Measurements from ENCODE around the gene SNX4. TPM values are rescaled to one million over a fixed set of nuclear protein-coding genes. Genes with fewer than 3 reads are reported as not detected.

SNX4 gene
- total and polyA plus RNA-seq, 2 of the 8 experiments (the other 6 are each of a cell fraction or from before 2014, with no cell fraction given), result 7.2 to 23.1 TPM

DNA sequence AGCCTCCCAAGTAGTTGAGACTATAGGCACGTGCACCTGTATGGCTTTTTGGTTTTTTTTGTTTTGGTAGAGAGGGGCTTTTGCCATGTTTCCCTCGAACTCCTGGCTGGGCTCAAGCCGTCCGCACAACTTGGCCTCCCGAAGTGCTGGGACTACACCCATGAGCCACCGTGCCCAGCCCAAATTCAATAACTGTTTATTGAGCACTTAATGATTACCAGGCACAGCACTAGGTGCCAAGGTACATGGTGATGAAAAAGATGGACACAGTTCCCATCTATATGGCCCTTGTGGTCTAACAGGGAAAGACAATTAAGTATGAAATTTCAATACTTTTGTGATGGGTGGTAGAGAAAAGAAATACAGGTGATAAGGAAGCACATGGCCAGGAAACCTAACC lies 109.1 kb downstream of the SNX4 start:
- H3K9me3 ChIP-seq (ENCODE audit: insufficient read depth in 2 of 2, low read depth in 1 of 2, low read length in 1 of 2), result no peaks in the 10 kb centered on the region
- H3K56ac ChIP-seq (replicated peaks; ENCODE audit: insufficient read length, low read depth, low read length), result no peak overlapping the region
- no peaks in the 10 kb centered on the region for H3K27me3 ChIP-seq (replicated peaks in 1 of 4; ENCODE audit: control insufficient read depth in 3 of 4, extremely low read depth in 1 of 4, insufficient read depth in 3 of 4, low read length in 3 of 4)
- POLR2A ChIA-PET (ENCODE audit: partially characterized antibody), result no interaction called here
- no peak overlapping the region for H2BK12ac ChIP-seq (ENCODE audit: low read depth, low read length)
- WGBS, 2 experiments (ENCODE audit: extremely low coverage in 1 of 2, insufficient coverage in 1 of 2, insufficient read length in 1 of 2, insufficient replicate concordance in 2 of 2, low coverage in 1 of 2, low lambda C conversion rate in 2 of 2, missing lambda C conversion rate in 1 of 2), result 94% methylated on average over 6 of the region's 6 CpGs; no CpG with 5 or more reads in 1 of the 2 experiments
- H2BK5ac ChIP-seq (ENCODE audit: low read depth, low read length), result no peak overlapping the region
- no peak overlapping the region for H4K8ac ChIP-seq (ENCODE audit: extremely low read depth, insufficient read depth, low read length)
- no peak overlapping the region for H4K5ac ChIP-seq (ENCODE audit: insufficient read length, low read depth, low read length)
- FAIRE-seq, result no peak
- H3K4me3 ChIP-seq (ENCODE audit: extremely low read depth in 1 of 4, insufficient read depth in 2 of 4, low read depth in 3 of 4, low read length in 4 of 4), result no peak overlapping the region
- H2BK15ac ChIP-seq (ENCODE audit: low read length), result no peak overlapping the region
- H3K9ac ChIP-seq (replicated peaks in 1 of 4; ENCODE audit: extremely low read depth in 1 of 4, low read depth in 3 of 4, low read length in 3 of 4), result no peak overlapping the region
- no peak overlapping the region for H3K18ac ChIP-seq (ENCODE audit: extremely low read depth, low read length)
- H2BK120ac ChIP-seq (replicated peaks; ENCODE audit: low read depth, low read length), result no peak overlapping the region
- no peak overlapping the region for H3K4ac ChIP-seq (replicated peaks; ENCODE audit: insufficient read length, low read depth, low read length)
- H3K14ac ChIP-seq (ENCODE audit: insufficient read length), result no peak overlapping the region
- no peak for DNase-seq (ENCODE audit: low read depth in 1 of 2, low spot score in 2 of 2)
- no peaks in the 10 kb centered on the region for H4K20me1 ChIP-seq (replicated peaks in 1 of 2; ENCODE audit: control insufficient read depth in 1 of 2, insufficient read depth in 2 of 2, low read length in 2 of 2)
- H3K4me2 ChIP-seq (ENCODE audit: insufficient read depth in 1 of 2, low read depth in 2 of 2, low read length in 2 of 2), result no peak overlapping the region
- H4K91ac ChIP-seq (replicated peaks; ENCODE audit: insufficient read length, low read length), result no peak overlapping the region
- no peaks in the 10 kb centered on the region for H3K36me3 ChIP-seq (ENCODE audit: control insufficient read depth in 2 of 4, insufficient read depth in 4 of 4, low read length in 3 of 4)
- no peaks in the 10 kb centered on the region for H3K79me1 ChIP-seq (ENCODE audit: low read depth, low read length)
- no peak overlapping the region for H2BK20ac ChIP-seq (ENCODE audit: low read length)
- no peak overlapping the region for H3K27ac ChIP-seq (ENCODE audit: low read depth, low read length)
- H2AK5ac ChIP-seq (ENCODE audit: low read depth, low read length), result no peak overlapping the region
- H3K79me2 ChIP-seq (ENCODE audit: control insufficient read depth in 1 of 2, insufficient read depth in 2 of 2, low read length in 2 of 2), result no peaks in the 10 kb centered on the region
- peaks cover 2% of the 10 kb centered on the region; the same call in 1 of the 2 replicates for H3K23me2 ChIP-seq (ENCODE audit: low read depth, low read length)
- no peak overlapping the region for H3K23ac ChIP-seq (ENCODE audit: insufficient read length)
- CTCF ChIA-PET (ENCODE audit: partially characterized antibody), result interaction anchor here (0.6 to 1.1 kb wide), 3 partner anchors 12 to 1881 kb away, joined by 3 to 5 read pairs (median 3); no protein-coding TSS in a partner anchor
- H2AFZ ChIP-seq (ENCODE audit: low read length), result no peak overlapping the region
- no peaks in the 10 kb centered on the region for H3K4me1 ChIP-seq (replicated peaks in 1 of 4; ENCODE audit: control insufficient read depth in 3 of 4, insufficient read depth in 4 of 4, low read length in 3 of 4)
- TF ChIP-seq RBBP5 (IDR thresholded peaks at IDR 0.05; ENCODE audit: borderline replicate concordance, low read depth, low read length) (no peak), POU5F1 (IDR thresholded peaks at IDR 0.05; ENCODE audit: low read depth, low read length) (no peak), TCF12 (IDR thresholded peaks at IDR 0.05; ENCODE audit: low read depth, low read length) (no peak), CHD1 (IDR thresholded peaks at IDR 0.05; ENCODE audit: low read depth, low read length) (no peak), ZNF274 (IDR thresholded peaks at IDR 0.05; ENCODE audit: borderline replicate concordance, extremely low read depth, low read length) (no peak), JUND (IDR thresholded peaks at IDR 0.05; ENCODE audit: low read length) (no peak), TEAD4 (IDR thresholded peaks at IDR 0.05; ENCODE audit: low read depth, low read length) (no peak), RXRA (IDR thresholded peaks at IDR 0.05; ENCODE audit: insufficient read depth, low read depth, low read length) (no peak)
- TF ChIP-seq, protein P1, sequence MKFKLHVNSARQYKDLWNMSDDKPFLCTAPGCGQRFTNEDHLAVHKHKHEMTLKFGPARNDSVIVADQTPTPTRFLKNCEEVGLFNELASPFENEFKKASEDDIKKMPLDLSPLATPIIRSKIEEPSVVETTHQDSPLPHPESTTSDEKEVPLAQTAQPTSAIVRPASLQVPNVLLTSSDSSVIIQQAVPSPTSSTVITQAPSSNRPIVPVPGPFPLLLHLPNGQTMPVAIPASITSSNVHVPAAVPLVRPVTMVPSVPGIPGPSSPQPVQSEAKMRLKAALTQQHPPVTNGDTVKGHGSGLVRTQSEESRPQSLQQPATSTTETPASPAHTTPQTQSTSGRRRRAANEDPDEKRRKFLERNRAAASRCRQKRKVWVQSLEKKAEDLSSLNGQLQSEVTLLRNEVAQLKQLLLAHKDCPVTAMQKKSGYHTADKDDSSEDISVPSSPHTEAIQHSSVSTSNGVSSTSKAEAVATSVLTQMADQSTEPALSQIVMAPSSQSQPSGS (IDR thresholded peaks at IDR 0.05; ENCODE audit: low read length), result no peak
- TF ChIP-seq, protein P2, sequence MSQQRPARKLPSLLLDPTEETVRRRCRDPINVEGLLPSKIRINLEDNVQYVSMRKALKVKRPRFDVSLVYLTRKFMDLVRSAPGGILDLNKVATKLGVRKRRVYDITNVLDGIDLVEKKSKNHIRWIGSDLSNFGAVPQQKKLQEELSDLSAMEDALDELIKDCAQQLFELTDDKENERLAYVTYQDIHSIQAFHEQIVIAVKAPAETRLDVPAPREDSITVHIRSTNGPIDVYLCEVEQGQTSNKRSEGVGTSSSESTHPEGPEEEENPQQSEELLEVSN (IDR thresholded peaks at IDR 0.05), result no peak
- TF ChIP-seq, protein P3, sequence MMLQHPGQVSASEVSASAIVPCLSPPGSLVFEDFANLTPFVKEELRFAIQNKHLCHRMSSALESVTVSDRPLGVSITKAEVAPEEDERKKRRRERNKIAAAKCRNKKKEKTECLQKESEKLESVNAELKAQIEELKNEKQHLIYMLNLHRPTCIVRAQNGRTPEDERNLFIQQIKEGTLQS (IDR thresholded peaks at IDR 0.05; ENCODE audit: insufficient read depth, low read depth, low read length), result no peak
